Transverse colon (tissue), 4 donors: ENCODE measurements around the gene SHFL. TPM values are rescaled to one million over a fixed set of nuclear protein-coding genes. Genes with fewer than 3 reads are reported as not detected.

ENCODE experiments used
- DNase-seq: peaks from one replicate; pipeline ENCODE4 v3.0.0-alpha.2; 2019
- H3K27ac ChIP-seq, 4 donors: fragments of 200-600 bp; sonication (generic); 2 replicates each; pipeline ENCODE4 v1.5.1; 2016 to 2018; ENCODE audit warnings: inconsistent platforms in 4 of 4
- H3K27me3 ChIP-seq: fragments of 200-600 bp; sonication (generic); 2 replicates; pipeline ENCODE4 v1.5.1; 2017; ENCODE audit warnings: inconsistent platforms
- H3K36me3 ChIP-seq, 4 donors: fragments of 200-600 bp; sonication (generic); 2 replicates each; pipeline ENCODE4 v1.5.1; 2017 to 2019; ENCODE audit warnings: inconsistent platforms in 4 of 4
- H3K4me1 ChIP-seq, 4 donors: fragments of 200-600 bp; sonication (generic); 2 replicates each; pipeline ENCODE4 v1.5.1; 2017 to 2020; ENCODE audit warnings: inconsistent platforms in 4 of 4
- H3K4me3 ChIP-seq, 4 donors: fragments of 200-600 bp; sonication (generic); 1 replicate in 1 of 4; 2 replicates in 3 of 4; pipeline versions ENCODE4 v1.5.1 to v1.6.1; 2017 to 2019; ENCODE audit warnings: inconsistent platforms in 4 of 4
- H3K9me3 ChIP-seq, 2 donors: fragments of 200-600 bp; sonication (generic); 2 replicates each; pipeline ENCODE4 v1.5.1; 2017 to 2019; ENCODE audit warnings: inconsistent platforms in 2 of 2
- CTCF ChIP-seq, 5 experiments: fragments of 200-600 bp in 3 of 5; fragments of 450-650 bp in 2 of 5; sonication (generic) in 3 of 5; IDR thresholded peaks; 1 replicate in 2 of 5; 2 replicates in 3 of 5; pipeline ENCODE4 v1.5.1; 2016 to 2017; ENCODE audit warnings: antibody characterized with exemption in 5 of 5, inconsistent platforms in 3 of 5, mild to moderate bottlenecking in 2 of 5, moderate library complexity in 1 of 5
- EP300 ChIP-seq: sonication (generic); formaldehyde crosslinking; IDR thresholded peaks from one replicate; pipeline ENCODE4 v1.6.1; 2017; ENCODE audit warnings: antibody characterized with exemption, low read depth
- POLR2A ChIP-seq: fragments of 450-650 bp; IDR thresholded peaks from one replicate; pipeline ENCODE4 v1.6.1; 2016; ENCODE audit warnings: antibody characterized with exemption, mild to moderate bottlenecking, moderate library complexity
- POLR2AphosphoS5 ChIP-seq, 3 donors: sonication (generic); formaldehyde crosslinking; IDR thresholded peaks; one replicate each; pipeline ENCODE4 v1.6.1; 2016; ENCODE audit warnings: antibody characterized with exemption in 3 of 3
- WGBS, 2 donors: methylation state at CpG; one replicate each; pipeline ENCODE4 v1.1.5; 2018; ENCODE audit warnings: low coverage in 1 of 2; 5-methylcytosine and 5-hydroxymethylcytosine counted together
- in situ Hi-C, 4 donors: fragments of 200-750 bp; cut with MboI; loops; one replicate each; pipeline versions ENCODE4 v1.15.0 to v1.15.1; 2017; ENCODE audit warnings: low sequenced_read_pairs in 3 of 4, low pct_ligation_motif_present in 1 of 4, low pct_unique_long_range_greater_than_20kb in 1 of 4
- intact Hi-C: fragments of 100-400 bp; cut with DNase I; formaldehyde crosslinking; loops from one replicate; pipeline ENCODE4 v1.15.1; 2023; ENCODE audit warnings: low total_unique reads
- total RNA-seq, 4 donors: library from RNA; depleted of rRNA; stranded (reverse); fragments of >200 nt; gene quantifications; one replicate each; pipeline ENCODE4 v1.1.0, GENCODE V29; 2016

Gene SHFL
- total RNA-seq, 4 donors from 2014 or later = 24.5 to 56.1 (median 39.0) TPM

- TF ChIP-seq CTCF (IDR thresholded peaks at IDR 0.05) = no peak
- no peak for TF ChIP-seq POLR2A
- TF ChIP-seq POLR2AphosphoS5 (IDR thresholded peaks at IDR 0.05) = no peak
- no peak for TF ChIP-seq EP300
- WGBS, 2 donors = 89% methylated on average over 8 of the region's 9 CpGs; no CpG with 5 or more reads in 1 of the 2 donors
- H3K27ac ChIP-seq = no peak overlapping the region
- no peak overlapping the region for H3K4me3 ChIP-seq
- no peaks in the 10 kb centered on the region for H3K27me3 ChIP-seq
- in situ Hi-C loops (no loop called here), intact Hi-C loops (no loop called here)
- no peaks in the 10 kb centered on the region for H3K9me3 ChIP-seq
- peaks cover 0 to 35% (median 10%) of the 10 kb centered on the region in 4 donors for H3K36me3 ChIP-seq
- DNase-seq = no peak
- H3K4me1 ChIP-seq = no peaks in the 10 kb centered on the region
Observed at GRCh38 chr19:10134040-10134439, 47.9 kb downstream of the SHFL start.

GRCh38 chr19:10135551-10136334 is 49.6 kb downstream of the SHFL start:
- intact Hi-C loops = no loop called here
- TF ChIP-seq EP300 (no peak), CTCF (IDR thresholded peaks at IDR 0.05) (no peak), POLR2A (no peak), POLR2AphosphoS5 (IDR thresholded peaks at IDR 0.05) (no peak)
- peaks cover 0 to 40% (median 12%) of the 10 kb centered on the region in 4 donors for H3K36me3 ChIP-seq
- no peaks in the 10 kb centered on the region for H3K27me3 ChIP-seq
- no peak for DNase-seq
- no peak overlapping the region for H3K27ac ChIP-seq
- no peaks in the 10 kb centered on the region for H3K4me1 ChIP-seq
- 91% methylated on average over 33 of the region's 39 CpGs; no CpG with 5 or more reads in 1 of the 2 donors for WGBS, 2 donors
- in situ Hi-C loops = no loop called here
- no peaks in the 10 kb centered on the region for H3K9me3 ChIP-seq
- no peak overlapping the region for H3K4me3 ChIP-seq

GRCh38 chr19:10136936-10137335 is 50.8 kb downstream of the SHFL start:
- no peak for DNase-seq
- no peaks in the 10 kb centered on the region for H3K27me3 ChIP-seq
- 95% methylated on average over 14 of the region's 14 CpGs; no CpG with 5 or more reads in 1 of the 2 donors for WGBS, 2 donors
- no peak overlapping the region for H3K4me3 ChIP-seq
- no peaks in the 10 kb centered on the region for H3K9me3 ChIP-seq
- intact Hi-C loops = no loop called here
- TF ChIP-seq CTCF (IDR thresholded peaks at IDR 0.05) (no peak), POLR2AphosphoS5 (IDR thresholded peaks at IDR 0.05) (no peak)
- H3K36me3 ChIP-seq = peaks cover 0 to 36% (median 15%) of the 10 kb centered on the region in 4 donors
- no peaks in the 10 kb centered on the region for H3K4me1 ChIP-seq
- in situ Hi-C loops = no loop called here
- H3K27ac ChIP-seq = no peak overlapping the region

GRCh38 chr19:10137751-10138682 is 51.9 kb downstream of the SHFL start:
- WGBS, 2 donors = 96% methylated on average over 24 of the region's 38 CpGs; no CpG with 5 or more reads in 1 of the 2 donors
- Histone ChIP-seq H3K36me3 (peaks cover 0 to 31% (median 15%) of the 10 kb centered on the region in 4 donors), H3K27ac (no peak overlapping the region), H3K4me3 (no peak overlapping the region), H3K27me3 (no peaks in the 10 kb centered on the region), H3K4me1 (peaks cover 0 to 5% (median 2%) of the 10 kb centered on the region in 4 donors), H3K9me3 (no peaks in the 10 kb centered on the region)
- intact Hi-C loops = no loop called here
- DNase-seq = no peak
- in situ Hi-C loops = no loop called here
- TF ChIP-seq POLR2A (no peak), CTCF (IDR thresholded peaks at IDR 0.05) (no peak), POLR2AphosphoS5 (IDR thresholded peaks at IDR 0.05) (no peak)
